ENCODE measurements around the gene KIF2A. TPM values are rescaled to one million over a fixed set of nuclear protein-coding genes. Genes with fewer than 3 reads are reported as not detected.

KIF2A gene
- total and polyA plus RNA-seq, 9 of the 15 experiments (the other 6 are each of a cell fraction or from before 2014, with no cell fraction given) = 42.6 to 126 (median 77.6) TPM

DNA sequence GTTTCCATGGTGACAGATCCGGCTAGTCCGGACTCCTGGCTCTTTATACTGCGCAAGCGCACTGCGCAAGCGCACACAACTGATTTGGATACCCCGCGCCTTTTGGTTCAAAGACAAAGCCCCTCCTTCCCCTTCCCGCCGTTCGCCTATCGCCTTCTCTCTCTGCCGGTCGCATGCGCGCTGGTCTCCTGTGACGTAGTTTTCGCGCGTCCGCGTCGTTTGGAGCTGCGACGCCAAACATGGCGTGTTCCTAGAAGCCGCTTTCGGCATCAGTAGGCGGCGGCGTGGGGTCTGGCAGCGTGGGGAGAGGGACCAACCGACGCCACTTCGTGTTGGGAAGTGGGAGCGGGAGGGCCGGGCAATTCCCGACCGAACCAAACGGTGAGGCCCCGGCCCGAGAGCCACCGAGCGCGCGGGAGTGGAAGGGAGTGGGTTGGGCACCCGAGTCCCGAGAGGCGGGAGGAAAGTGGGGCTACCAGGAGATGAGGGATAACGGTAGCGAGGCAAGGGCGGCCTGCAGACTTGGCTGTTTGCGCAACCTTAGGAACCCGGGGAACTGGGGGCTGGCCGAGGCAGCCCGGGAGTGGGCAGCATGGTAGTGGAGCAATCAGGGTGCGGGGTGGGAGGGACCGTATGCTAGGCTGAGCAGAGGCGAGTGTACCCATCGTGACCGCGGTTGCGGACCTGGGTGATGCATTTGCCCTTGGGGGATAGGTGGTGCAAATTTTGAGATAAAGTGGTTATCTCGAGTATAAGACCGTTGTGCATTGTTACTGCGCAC lies 106.7 kb downstream of the KIF2A start, which contains the start of gene IPO11 (continued):
- TF ChIP-seq, protein P1, sequence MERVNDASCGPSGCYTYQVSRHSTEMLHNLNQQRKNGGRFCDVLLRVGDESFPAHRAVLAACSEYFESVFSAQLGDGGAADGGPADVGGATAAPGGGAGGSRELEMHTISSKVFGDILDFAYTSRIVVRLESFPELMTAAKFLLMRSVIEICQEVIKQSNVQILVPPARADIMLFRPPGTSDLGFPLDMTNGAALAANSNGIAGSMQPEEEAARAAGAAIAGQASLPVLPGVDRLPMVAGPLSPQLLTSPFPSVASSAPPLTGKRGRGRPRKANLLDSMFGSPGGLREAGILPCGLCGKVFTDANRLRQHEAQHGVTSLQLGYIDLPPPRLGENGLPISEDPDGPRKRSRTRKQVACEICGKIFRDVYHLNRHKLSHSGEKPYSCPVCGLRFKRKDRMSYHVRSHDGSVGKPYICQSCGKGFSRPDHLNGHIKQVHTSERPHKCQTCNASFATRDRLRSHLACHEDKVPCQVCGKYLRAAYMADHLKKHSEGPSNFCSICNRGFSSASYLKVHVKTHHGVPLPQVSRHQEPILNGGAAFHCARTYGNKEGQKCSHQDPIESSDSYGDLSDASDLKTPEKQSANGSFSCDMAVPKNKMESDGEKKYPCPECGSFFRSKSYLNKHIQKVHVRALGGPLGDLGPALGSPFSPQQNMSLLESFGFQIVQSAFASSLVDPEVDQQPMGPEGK (CRISPR knock-in tag; IDR thresholded peaks at IDR 0.05; ENCODE audit: borderline replicate concordance) = no peak
- TF ChIP-seq, protein P2, sequence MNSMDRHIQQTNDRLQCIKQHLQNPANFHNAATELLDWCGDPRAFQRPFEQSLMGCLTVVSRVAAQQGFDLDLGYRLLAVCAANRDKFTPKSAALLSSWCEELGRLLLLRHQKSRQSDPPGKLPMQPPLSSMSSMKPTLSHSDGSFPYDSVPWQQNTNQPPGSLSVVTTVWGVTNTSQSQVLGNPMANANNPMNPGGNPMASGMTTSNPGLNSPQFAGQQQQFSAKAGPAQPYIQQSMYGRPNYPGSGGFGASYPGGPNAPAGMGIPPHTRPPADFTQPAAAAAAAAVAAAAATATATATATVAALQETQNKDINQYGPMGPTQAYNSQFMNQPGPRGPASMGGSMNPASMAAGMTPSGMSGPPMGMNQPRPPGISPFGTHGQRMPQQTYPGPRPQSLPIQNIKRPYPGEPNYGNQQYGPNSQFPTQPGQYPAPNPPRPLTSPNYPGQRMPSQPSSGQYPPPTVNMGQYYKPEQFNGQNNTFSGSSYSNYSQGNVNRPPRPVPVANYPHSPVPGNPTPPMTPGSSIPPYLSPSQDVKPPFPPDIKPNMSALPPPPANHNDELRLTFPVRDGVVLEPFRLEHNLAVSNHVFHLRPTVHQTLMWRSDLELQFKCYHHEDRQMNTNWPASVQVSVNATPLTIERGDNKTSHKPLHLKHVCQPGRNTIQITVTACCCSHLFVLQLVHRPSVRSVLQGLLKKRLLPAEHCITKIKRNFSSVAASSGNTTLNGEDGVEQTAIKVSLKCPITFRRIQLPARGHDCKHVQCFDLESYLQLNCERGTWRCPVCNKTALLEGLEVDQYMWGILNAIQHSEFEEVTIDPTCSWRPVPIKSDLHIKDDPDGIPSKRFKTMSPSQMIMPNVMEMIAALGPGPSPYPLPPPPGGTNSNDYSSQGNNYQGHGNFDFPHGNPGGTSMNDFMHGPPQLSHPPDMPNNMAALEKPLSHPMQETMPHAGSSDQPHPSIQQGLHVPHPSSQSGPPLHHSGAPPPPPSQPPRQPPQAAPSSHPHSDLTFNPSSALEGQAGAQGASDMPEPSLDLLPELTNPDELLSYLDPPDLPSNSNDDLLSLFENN (IDR thresholded peaks at IDR 0.05; ENCODE audit: low read depth in 2 of 2, low read length in 2 of 2) = 0 out of 4 replicates have a peak, but pooled peaks of 1 of the 2 experiments have one; percentile 32
- TF ChIP-seq ZNF79 (CRISPR knock-in tag; IDR thresholded peaks at IDR 0.05; ENCODE audit: low read depth) = no peak
- 0 out of 2 replicates have a peak, but pooled peaks have one; percentile 35 for TF ChIP-seq RUNX1 (IDR thresholded peaks at IDR 0.05; ENCODE audit: low read depth)
- no peak for TF ChIP-seq NCOA2 (IDR thresholded peaks at IDR 0.05; ENCODE audit: partially characterized antibody in 2 of 2)
- TF ChIP-seq PRPF4 (IDR thresholded peaks at IDR 0.05; ENCODE audit: insufficient read depth, low read depth, low read length, poor library complexity, severe bottlenecking) = no peak
- TF ChIP-seq, protein P3, sequence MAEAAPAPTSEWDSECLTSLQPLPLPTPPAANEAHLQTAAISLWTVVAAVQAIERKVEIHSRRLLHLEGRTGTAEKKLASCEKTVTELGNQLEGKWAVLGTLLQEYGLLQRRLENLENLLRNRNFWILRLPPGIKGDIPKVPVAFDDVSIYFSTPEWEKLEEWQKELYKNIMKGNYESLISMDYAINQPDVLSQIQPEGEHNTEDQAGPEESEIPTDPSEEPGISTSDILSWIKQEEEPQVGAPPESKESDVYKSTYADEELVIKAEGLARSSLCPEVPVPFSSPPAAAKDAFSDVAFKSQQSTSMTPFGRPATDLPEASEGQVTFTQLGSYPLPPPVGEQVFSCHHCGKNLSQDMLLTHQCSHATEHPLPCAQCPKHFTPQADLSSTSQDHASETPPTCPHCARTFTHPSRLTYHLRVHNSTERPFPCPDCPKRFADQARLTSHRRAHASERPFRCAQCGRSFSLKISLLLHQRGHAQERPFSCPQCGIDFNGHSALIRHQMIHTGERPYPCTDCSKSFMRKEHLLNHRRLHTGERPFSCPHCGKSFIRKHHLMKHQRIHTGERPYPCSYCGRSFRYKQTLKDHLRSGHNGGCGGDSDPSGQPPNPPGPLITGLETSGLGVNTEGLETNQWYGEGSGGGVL (CRISPR knock-in tag; IDR thresholded peaks at IDR 0.05) = no peak
- TF ChIP-seq, protein P4, sequence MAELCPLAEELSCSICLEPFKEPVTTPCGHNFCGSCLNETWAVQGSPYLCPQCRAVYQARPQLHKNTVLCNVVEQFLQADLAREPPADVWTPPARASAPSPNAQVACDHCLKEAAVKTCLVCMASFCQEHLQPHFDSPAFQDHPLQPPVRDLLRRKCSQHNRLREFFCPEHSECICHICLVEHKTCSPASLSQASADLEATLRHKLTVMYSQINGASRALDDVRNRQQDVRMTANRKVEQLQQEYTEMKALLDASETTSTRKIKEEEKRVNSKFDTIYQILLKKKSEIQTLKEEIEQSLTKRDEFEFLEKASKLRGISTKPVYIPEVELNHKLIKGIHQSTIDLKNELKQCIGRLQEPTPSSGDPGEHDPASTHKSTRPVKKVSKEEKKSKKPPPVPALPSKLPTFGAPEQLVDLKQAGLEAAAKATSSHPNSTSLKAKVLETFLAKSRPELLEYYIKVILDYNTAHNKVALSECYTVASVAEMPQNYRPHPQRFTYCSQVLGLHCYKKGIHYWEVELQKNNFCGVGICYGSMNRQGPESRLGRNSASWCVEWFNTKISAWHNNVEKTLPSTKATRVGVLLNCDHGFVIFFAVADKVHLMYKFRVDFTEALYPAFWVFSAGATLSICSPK (IDR thresholded peaks at IDR 0.05; ENCODE audit: borderline replicate concordance) = no peak
- TF ChIP-seq, protein P5, sequence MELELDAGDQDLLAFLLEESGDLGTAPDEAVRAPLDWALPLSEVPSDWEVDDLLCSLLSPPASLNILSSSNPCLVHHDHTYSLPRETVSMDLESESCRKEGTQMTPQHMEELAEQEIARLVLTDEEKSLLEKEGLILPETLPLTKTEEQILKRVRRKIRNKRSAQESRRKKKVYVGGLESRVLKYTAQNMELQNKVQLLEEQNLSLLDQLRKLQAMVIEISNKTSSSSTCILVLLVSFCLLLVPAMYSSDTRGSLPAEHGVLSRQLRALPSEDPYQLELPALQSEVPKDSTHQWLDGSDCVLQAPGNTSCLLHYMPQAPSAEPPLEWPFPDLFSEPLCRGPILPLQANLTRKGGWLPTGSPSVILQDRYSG (tag; conservative IDR thresholded peaks at IDR 0.05; ENCODE audit: low read depth) = no peak
- no peak for TF ChIP-seq ELF4 (CRISPR knock-in tag; IDR thresholded peaks at IDR 0.05)
- no peak for TF ChIP-seq ELF2 (CRISPR knock-in tag; IDR thresholded peaks at IDR 0.05)
- peak; percentile 39 for TF ChIP-seq NCOA4 (IDR thresholded peaks at IDR 0.05; ENCODE audit: partially characterized antibody)
- TF ChIP-seq FOXK1 (CRISPR knock-in tag; IDR thresholded peaks at IDR 0.05; ENCODE audit: borderline replicate concordance) = peak; percentile 83; the same call in 1 of the 2 replicates
- TF ChIP-seq PHB2 (IDR thresholded peaks at IDR 0.05; ENCODE audit: low read depth) = no peak
